HUES6 (cell line): ENCODE results near the gene CNTNAP2.
"Not testable (repeated sequence)": the region's sequence is repeated elsewhere in the genome, so short reads cannot be mapped to it uniquely, and the experiment has no call there.

ENCODE experiments used
- H3K27ac ChIP-seq: 2 replicates; pipeline ENCODE4 v1.7.0; 2013; ENCODE audit warnings: low read depth, mild to moderate bottlenecking, low read length, inconsistent platforms
- H3K27me3 ChIP-seq: 2 replicates; pipeline ENCODE4 v1.6.1; 2013; ENCODE audit warnings: low read length; ENCODE audit not compliant: control insufficient read depth, insufficient read depth
- H3K36me3 ChIP-seq: 2 replicates; pipeline ENCODE4 v1.6.1; 2013; ENCODE audit warnings: low read length; ENCODE audit not compliant: control insufficient read depth, insufficient read depth
- H3K4me1 ChIP-seq: 2 replicates; pipeline ENCODE4 v1.6.1; 2013; ENCODE audit warnings: low read length; ENCODE audit not compliant: control insufficient read depth, insufficient read depth
- H3K4me3 ChIP-seq: 2 replicates; pipeline ENCODE4 v1.5.1; 2013; ENCODE audit warnings: low read depth, low read length
- H3K9ac ChIP-seq: one replicate; pipeline ENCODE4 v1.6.1; 2013; ENCODE audit warnings: mild to moderate bottlenecking, low read length
- H3K9me3 ChIP-seq: 2 replicates; pipeline ENCODE4 v1.6.1; 2013; ENCODE audit warnings: low read depth, low read length; ENCODE audit not compliant: control insufficient read depth, insufficient read depth

The CNTNAP2 gene

DNA sequence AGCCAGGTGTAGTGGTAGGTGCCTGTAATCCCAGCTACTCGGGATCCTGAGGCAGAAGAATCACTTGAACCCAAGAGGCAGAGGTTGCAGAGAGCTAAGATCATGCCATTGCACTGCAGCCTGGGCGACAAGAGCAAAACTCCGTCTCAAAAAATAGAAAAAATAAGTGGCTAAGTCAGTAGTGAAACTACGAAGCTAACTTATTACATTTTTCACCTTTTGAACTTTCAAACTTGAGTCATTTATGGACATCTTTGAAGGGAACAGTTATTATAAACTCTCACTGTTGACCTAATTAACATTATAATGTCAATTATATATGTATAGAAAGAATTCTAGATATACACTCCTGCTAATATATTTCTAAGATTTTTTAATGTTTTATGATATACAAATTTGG is 1932.5 kb downstream of the CNTNAP2 start:
- Histone ChIP-seq H3K27ac (no peak overlapping the region), H3K4me3 (no peak overlapping the region), H3K36me3 (no peaks in the 10 kb centered on the region), H3K4me1 (no peaks in the 10 kb centered on the region), H3K27me3 (no peaks in the 10 kb centered on the region), H3K9ac (no peak overlapping the region), H3K9me3 (no peaks in the 10 kb centered on the region)

DNA sequence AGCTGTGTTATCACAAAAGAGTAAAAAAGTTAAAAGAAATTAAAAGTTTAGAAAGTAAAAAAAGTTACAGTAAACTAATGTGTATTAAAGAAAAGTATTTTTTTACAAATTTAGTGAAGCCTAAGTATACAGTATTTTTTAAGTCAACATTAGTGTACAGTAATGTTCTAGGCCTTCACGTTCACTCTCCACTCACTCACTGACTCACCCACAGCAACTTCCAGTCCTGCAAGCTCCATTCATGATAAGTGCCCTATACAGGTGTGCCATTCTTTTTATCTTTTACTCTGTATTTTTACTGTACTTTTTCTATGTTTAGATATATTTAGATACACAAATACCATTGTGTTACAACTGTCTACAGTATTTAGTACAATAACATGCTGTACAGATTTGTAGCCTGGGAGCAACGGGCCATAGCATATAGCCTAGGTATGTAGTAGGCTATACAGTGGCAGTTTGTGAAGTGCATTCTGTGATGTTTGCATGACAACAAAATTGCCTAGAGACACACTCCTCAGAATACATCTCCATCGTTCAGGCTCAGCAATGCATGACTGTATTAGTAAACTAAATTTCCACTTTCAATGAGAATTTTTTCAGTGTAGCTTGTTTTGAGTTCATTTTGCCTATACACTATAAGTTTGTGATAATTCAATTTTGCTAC is 1934.0 kb downstream of the CNTNAP2 start:
- no peaks in the 10 kb centered on the region for H3K9me3 ChIP-seq
- no peaks in the 10 kb centered on the region for H3K27me3 ChIP-seq
- no peaks in the 10 kb centered on the region for H3K36me3 ChIP-seq
- no peak overlapping the region for H3K9ac ChIP-seq
- no peak overlapping the region for H3K27ac ChIP-seq
- H3K4me1 ChIP-seq = no peaks in the 10 kb centered on the region
- no peak overlapping the region for H3K4me3 ChIP-seq

DNA sequence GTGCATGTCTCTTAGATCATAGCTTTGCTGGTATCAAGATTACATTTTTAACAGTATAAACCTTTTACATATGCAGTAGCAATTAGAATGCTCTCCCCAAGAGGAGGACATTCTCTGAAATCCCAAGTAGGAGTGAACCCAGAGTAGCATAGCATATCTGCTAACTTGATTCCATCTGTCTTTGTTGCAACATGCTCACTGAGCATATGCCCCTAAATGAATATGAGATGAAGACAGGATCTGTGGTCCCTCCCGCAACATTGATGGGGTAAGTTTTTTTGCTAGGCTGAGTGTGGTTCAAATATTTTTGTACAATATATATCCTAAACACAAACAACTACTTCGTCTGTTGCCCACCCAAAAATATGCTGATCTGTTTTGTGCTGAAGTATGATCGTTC is 1939.8 kb downstream of the CNTNAP2 start:
- H3K36me3 ChIP-seq = no peaks in the 10 kb centered on the region
- no peak overlapping the region for H3K4me3 ChIP-seq
- no peaks in the 10 kb centered on the region for H3K27me3 ChIP-seq
- no peak overlapping the region for H3K9ac ChIP-seq
- no peak overlapping the region for H3K27ac ChIP-seq
- H3K9me3 ChIP-seq = no peaks in the 10 kb centered on the region
- no peaks in the 10 kb centered on the region for H3K4me1 ChIP-seq

DNA sequence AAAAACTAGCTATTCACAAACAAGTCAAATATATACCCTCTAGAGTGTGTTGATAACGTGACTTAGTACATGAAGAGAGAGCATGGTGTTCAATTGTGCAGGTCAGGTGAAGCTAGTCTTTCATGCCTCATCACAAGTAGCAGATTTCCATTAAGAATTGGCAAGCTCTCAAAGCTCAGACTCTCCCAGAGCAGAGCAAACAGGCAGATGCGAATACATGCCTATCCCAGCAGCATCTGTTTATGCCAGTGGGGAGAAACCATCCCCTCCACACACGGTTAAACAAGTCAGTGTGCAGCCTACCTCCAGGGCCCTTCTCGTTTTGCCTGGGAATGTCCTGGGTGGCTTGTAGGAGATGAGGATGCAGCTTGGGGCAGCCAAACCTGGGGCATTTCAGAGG is 1941.5 kb downstream of the CNTNAP2 start:
- H3K27me3 ChIP-seq = no peaks in the 10 kb centered on the region
- no peaks in the 10 kb centered on the region for H3K36me3 ChIP-seq
- H3K27ac ChIP-seq = no peak overlapping the region
- no peak overlapping the region for H3K4me3 ChIP-seq
- H3K9ac ChIP-seq = no peak overlapping the region
- no peaks in the 10 kb centered on the region for H3K4me1 ChIP-seq
- no peaks in the 10 kb centered on the region for H3K9me3 ChIP-seq

DNA sequence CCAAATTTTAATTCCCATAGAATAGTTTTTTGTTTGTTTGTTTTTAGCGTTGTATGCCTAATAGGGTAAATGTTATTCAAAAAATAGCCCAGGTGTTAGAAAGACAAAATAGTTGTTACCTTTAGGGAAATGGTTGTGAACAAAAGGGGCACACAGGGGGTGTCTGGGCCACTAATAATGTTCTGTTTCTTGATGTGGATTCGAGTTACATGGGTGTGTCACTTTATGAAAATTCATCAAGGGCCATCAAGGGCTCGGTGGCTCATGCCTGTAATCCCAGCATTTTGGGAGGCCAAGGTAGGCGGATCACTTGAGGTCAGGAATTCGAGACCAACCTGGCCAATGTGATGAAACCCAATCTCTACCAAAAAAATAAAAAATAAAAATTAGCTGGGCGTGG is 1942.2 kb downstream of the CNTNAP2 start:
- H3K27me3 ChIP-seq = no peaks in the 10 kb centered on the region
- no peaks in the 10 kb centered on the region for H3K4me1 ChIP-seq
- H3K9ac ChIP-seq = no peak overlapping the region
- no peak overlapping the region for H3K27ac ChIP-seq
- no peaks in the 10 kb centered on the region for H3K36me3 ChIP-seq
- no peak overlapping the region for H3K4me3 ChIP-seq
- no peaks in the 10 kb centered on the region for H3K9me3 ChIP-seq

DNA sequence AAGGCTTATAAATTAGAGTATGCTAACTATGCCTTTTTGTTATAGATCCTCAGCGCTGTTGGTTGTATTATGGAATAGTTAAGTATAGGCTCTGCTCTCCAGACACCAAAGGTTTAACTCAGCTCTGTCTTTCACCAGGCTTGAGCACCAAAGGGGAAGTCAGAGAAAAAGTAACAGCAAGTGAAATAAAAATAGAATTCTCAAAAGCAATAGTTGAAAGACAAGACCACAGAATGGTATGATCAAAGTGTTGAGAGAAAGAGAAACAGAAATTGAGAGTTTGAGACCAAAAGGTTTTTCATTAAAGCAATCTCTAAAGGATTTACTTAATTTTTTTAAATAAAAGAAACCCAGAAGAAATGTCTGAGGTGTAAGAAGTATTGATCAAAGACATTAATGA is 1944.1 kb downstream of the CNTNAP2 start:
- Histone ChIP-seq H3K9ac (no peak overlapping the region), H3K4me3 (no peak overlapping the region), H3K36me3 (no peaks in the 10 kb centered on the region), H3K9me3 (no peaks in the 10 kb centered on the region), H3K27ac (no peak overlapping the region), H3K4me1 (no peaks in the 10 kb centered on the region), H3K27me3 (no peaks in the 10 kb centered on the region)

DNA sequence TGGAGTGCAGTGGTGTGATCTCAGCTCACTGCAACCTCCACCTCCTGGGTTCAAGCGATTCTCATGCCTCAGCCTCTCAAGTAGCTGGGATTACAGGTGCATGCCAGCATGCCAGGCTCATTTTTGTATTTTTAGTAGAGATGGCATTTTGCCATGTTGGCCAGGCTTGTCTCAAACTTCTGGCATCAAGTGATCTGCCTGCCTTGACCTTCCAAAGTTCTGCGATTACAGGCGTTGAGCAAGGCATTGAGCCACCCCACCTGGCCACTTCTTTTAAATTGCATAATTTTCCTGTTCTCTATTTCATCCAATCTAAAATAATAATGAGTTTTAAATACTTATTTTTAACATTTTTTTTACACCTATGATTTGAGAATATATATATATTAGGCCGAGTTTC is 1961.5 kb downstream of the CNTNAP2 start:
- H3K4me1 ChIP-seq, H3K27me3 ChIP-seq, H3K36me3 ChIP-seq, H3K4me3 ChIP-seq, H3K9ac ChIP-seq, H3K27ac ChIP-seq: not testable (repeated sequence)
- peaks cover 11% of the 10 kb centered on the region for H3K9me3 ChIP-seq

DNA sequence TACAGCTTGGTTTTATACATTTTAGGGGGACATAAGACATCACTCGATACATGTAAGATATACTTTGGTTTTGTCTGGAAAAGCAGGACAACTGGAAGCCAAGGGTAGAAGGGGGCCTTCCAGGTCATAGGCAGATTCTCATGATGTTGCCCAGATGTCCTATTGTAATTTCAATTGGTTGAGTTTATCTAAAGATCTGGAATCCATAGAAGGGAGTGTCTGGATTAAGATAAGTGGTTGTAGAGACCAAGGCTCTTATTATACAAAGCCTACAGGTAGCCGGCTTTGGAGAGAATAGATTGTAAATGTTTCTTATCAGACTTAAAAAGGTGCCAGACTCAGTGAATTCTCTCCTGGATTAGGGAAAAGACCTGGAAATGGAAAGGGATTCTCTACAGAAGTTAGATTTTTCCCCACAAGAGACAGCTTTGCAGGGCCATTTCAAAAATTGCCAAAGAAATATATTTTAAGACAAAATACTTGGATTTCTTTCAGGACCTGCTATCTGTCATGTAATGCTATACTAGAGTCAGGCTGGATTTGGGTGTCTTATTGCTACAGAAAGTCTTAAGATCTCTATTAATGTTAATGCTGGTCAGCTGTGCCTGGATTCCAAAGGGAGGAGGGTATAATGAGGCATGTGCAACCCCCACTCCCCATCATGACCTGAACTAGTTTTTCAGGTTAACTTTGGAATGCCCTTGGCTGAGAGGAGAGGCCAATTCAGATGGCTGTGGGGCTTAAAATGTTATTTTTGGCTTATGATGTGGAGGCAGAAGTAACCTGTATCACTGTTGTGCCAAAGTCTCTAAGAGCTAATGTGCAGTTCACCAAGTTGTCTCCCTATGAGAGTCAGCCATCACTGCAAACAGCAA is 1962.8 kb downstream of the CNTNAP2 start:
- Histone ChIP-seq H3K9ac (no peak overlapping the region), H3K27ac (no peak overlapping the region), H3K4me1 (no peaks in the 10 kb centered on the region), H3K9me3 (peaks cover 11% of the 10 kb centered on the region), H3K36me3 (no peaks in the 10 kb centered on the region), H3K27me3 (no peaks in the 10 kb centered on the region), H3K4me3 (no peak overlapping the region)

DNA sequence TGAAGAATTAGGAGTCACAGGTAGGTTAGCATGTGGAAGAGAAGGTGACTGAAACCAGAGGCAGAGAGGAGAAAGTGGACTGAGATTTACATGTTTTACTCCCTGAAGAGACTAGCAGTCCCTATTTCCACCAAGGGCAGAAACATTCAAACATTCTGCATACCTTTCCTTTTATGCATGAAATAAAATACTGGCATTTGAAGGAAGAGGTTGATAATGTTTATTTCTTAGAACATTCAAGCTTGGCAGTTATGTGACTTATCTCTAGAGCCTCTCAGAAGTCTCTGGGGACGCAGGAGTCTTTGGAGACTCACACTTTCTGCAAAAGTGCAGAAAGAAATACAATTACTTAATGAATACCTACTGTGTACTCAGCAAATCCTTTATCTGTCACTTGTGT is 1966.8 kb downstream of the CNTNAP2 start:
- Histone ChIP-seq H3K4me1 (no peaks in the 10 kb centered on the region), H3K9me3 (peaks cover 11% of the 10 kb centered on the region), H3K9ac (no peak overlapping the region), H3K4me3 (no peak overlapping the region), H3K27ac (no peak overlapping the region), H3K27me3 (no peaks in the 10 kb centered on the region), H3K36me3 (no peaks in the 10 kb centered on the region)

DNA sequence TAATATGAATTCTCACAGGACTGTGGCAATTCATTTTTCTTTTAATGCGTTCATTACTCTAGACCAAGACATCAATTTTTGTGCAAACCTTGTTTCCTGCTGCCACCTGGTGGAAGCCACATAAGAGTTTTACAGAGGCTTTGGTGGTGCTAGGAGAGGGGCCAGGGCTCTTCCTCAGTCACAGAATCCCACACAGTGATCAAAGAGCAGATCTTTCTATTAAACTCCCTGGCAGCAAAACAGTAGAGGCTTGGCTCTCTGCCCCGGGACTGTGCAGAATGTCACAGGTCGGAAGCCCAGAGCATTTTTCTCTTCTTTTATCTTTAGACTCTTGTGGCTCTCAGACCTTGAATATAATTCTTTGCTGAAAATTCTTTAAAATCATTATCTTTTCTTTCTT is 1967.5 kb downstream of the CNTNAP2 start:
- Histone ChIP-seq H3K36me3 (no peaks in the 10 kb centered on the region), H3K27me3 (no peaks in the 10 kb centered on the region), H3K4me1 (no peaks in the 10 kb centered on the region), H3K9me3 (peaks cover 11% of the 10 kb centered on the region), H3K27ac (no peak overlapping the region), H3K9ac (no peak overlapping the region), H3K4me3 (no peak overlapping the region)

DNA sequence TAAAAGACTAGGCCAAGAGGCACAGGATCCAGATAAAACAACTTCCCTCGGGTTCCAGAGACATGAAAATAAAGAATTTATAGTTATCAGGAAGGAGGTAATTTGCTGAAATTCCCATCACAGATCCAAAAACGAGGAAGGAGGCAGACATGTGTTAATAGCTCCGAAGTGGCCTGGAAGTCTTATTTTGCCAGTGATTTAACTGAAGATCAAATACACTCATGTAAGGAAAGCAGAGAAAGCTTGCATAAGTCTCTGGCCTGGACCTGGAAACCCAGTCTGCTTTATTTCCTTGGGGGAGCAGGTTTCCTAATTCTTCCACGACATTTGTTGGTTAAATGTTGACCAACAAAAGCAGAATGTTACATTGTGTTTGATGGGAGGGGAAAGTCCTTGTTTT is 1975.3 kb downstream of the CNTNAP2 start:
- Histone ChIP-seq H3K36me3 (no peaks in the 10 kb centered on the region), H3K4me3 (no peak overlapping the region), H3K9me3 (no peaks in the 10 kb centered on the region), H3K9ac (no peak overlapping the region), H3K27me3 (no peaks in the 10 kb centered on the region), H3K4me1 (no peaks in the 10 kb centered on the region; the same call in 1 of the 2 replicates), H3K27ac (no peak overlapping the region)
